OCI-LY3 (cell line): ENCODE data around the gene COBL.

Source experiments
- CTCF ChIP-seq: fragments of 200-600, 300-600 bp; sonication (generic); IDR thresholded peaks from 2 replicates; pipeline ENCODE4 v1.5.1; 2014; ENCODE audit warnings: antibody characterized with exemption, low read length, low read depth
- EZH2phosphoT487 ChIP-seq: fragments of 200-600 bp; shearing (Covaris generic); IDR thresholded peaks from 2 replicates; pipeline ENCODE4 v1.6.1; 2018; ENCODE audit warnings: antibody characterized with exemption, mixed run types, low read depth

GRCh38 chr7:51113560-51113959, 203.0 kb downstream of the COBL start:
- no peak for TF ChIP-seq CTCF
- TF ChIP-seq EZH2phosphoT487: no peak
